Vagina (tissue), 2 donors: ENCODE data around the gene BTRC. TPM values are rescaled to one million over a fixed set of nuclear protein-coding genes. Genes with fewer than 3 reads are reported as not detected.

Experiments
- DNase-seq, 2 donors: peaks; one replicate each; pipeline ENCODE4 v3.0.0-alpha.2; 2017; ENCODE audit errors: extremely low spot score in 2 of 2
- H3K27ac ChIP-seq: fragments of 200-600 bp; sonication (generic); one replicate; pipeline ENCODE4 v1.5.1; 2019
- H3K27me3 ChIP-seq: fragments of 200-600 bp; sonication (generic); one replicate; pipeline ENCODE4 v1.5.1; 2019
- H3K36me3 ChIP-seq, 2 donors: fragments of 200-600 bp; sonication (generic); one replicate each; pipeline ENCODE4 v1.5.1; 2017 to 2019
- H3K4me1 ChIP-seq: fragments of 200-600 bp; sonication (generic); one replicate; pipeline ENCODE4 v1.5.1; 2019
- H3K4me3 ChIP-seq, 2 donors: fragments of 200-600 bp; sonication (generic); 1 replicate in 1 of 2; 2 replicates in 1 of 2; pipeline ENCODE4 v1.5.1; 2016 to 2019
- H3K9me3 ChIP-seq: fragments of 200-600 bp; sonication (generic); one replicate; pipeline ENCODE4 v1.5.1; 2019
- CTCF ChIP-seq, 3 experiments: fragments of 450-650 bp in 2 of 3; fragments of 200-600 bp in 1 of 3; sonication (generic) in 1 of 3; IDR thresholded peaks; one replicate each; pipeline ENCODE4 v1.5.1; 2017 to 2019; ENCODE audit warnings: antibody characterized with exemption in 3 of 3, mild to moderate bottlenecking in 2 of 3, moderate library complexity in 2 of 3
- POLR2A ChIP-seq, 2 donors: fragments of 450-650 bp; IDR thresholded peaks; one replicate each; pipeline ENCODE4 v1.6.1; 2017; ENCODE audit warnings: antibody characterized with exemption in 2 of 2, mild to moderate bottlenecking in 2 of 2, moderate library complexity in 2 of 2
- POLR2AphosphoS5 ChIP-seq, 2 donors: sonication (generic); formaldehyde crosslinking; IDR thresholded peaks; one replicate each; pipeline ENCODE4 v1.9.0; 2017; ENCODE audit warnings: antibody characterized with exemption in 2 of 2, mild to moderate bottlenecking in 2 of 2, low read depth in 1 of 2; ENCODE audit not compliant: insufficient read depth in 1 of 2
- intact Hi-C: fragments of 100-400 bp; cut with DNase I; formaldehyde crosslinking; loops from one replicate; pipeline ENCODE4 v1.15.1; 2023
- total RNA-seq: library from RNA; depleted of rRNA; stranded (reverse); fragments of >200 nt; gene quantifications from one replicate; pipeline ENCODE4 v1.2.3, GENCODE V29; 2016

BTRC gene
- total RNA-seq, 1 donor from 2014 or later = 12.5 TPM

- H3K27me3 ChIP-seq = peaks cover 10% of the 10 kb centered on the region
- peak overlapping the region; percentile 44 to 53 for H3K4me3 ChIP-seq
- H3K27ac ChIP-seq = peak overlapping the region; percentile 4
- intact Hi-C loops = loop anchor here (5.0 kb wide), 1 partner anchor 353 kb away; no protein-coding TSS in a partner anchor
- TF ChIP-seq CTCF (IDR thresholded peaks at IDR 0.05) = peak; percentile 43 to 96 (median 57)
- TF ChIP-seq POLR2A (IDR thresholded peaks at IDR 0.05) = peak in 1 of 2 donors; percentile 3
- TF ChIP-seq POLR2AphosphoS5 (IDR thresholded peaks at IDR 0.05; ENCODE audit: insufficient read depth in 1 of 2, low read depth in 1 of 2) = no peak
- H3K9me3 ChIP-seq = peaks cover 7% of the 10 kb centered on the region
- no peak for DNase-seq
- H3K4me1 ChIP-seq = peaks cover 24% of the 10 kb centered on the region
- no peaks in the 10 kb centered on the region for H3K36me3 ChIP-seq
These were observed 215.9 kb downstream of the BTRC start for GRCh38 chr10:101569622-101570427.

DNA sequence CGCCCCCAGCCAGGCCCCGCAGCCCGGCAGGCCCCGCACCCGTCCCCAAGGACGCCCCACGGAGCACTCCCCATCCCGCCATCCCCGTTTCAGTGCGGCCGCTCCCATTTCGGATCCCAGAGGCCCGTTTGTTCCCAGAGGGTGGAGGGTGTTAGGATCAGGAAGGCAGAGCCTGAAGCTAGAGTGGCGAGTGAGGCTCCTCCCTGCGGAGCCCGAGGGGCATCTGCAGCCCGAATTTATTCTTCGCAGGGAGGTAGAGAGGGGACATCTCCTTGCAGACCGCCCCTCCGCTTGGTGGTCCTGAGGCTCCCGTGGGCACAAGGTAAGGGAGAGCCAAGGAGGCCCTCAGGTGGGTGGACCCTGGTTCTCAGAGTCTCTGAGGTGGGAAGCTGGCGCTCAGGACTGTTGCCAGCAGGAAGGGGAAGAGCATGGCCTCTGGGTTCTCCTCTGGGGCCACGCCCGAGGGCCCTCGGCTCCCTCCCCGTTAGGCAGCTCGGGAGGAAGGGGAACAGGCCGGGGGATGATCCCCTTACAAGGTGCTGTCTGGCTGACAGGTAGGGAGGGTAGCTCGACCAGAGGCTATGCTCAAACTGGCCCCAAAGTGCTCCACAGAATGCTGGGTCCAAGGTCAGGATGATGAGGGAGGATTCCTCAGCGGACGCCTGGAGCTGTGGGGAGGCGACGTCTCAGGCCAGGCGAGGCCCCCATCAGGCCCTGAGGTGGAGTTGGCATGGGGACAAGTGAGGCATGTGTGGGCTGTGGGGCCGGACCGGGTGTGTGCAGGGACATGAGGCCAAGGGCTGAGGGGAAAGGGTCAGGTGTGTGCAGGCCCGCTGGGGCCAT is 216.7 kb downstream of the BTRC start:
- TF ChIP-seq CTCF (IDR thresholded peaks at IDR 0.05) (no peak), POLR2AphosphoS5 (IDR thresholded peaks at IDR 0.05; ENCODE audit: insufficient read depth in 1 of 2, low read depth in 1 of 2) (no peak), POLR2A (IDR thresholded peaks at IDR 0.05) (no peak)
- H3K36me3 ChIP-seq = no peaks in the 10 kb centered on the region
- H3K27ac ChIP-seq = peak overlapping the region; percentile 4
- peak overlapping the region; percentile 44 to 53 for H3K4me3 ChIP-seq
- peaks cover 24% of the 10 kb centered on the region for H3K4me1 ChIP-seq
- DNase-seq = no peak
- H3K27me3 ChIP-seq = peaks cover 10% of the 10 kb centered on the region
- H3K9me3 ChIP-seq = peaks cover 7% of the 10 kb centered on the region
- intact Hi-C loops = no loop called here

- intact Hi-C loops = no loop called here
- H3K4me3 ChIP-seq = no peak overlapping the region
- TF ChIP-seq POLR2A (IDR thresholded peaks at IDR 0.05) = no peak
- no peak for TF ChIP-seq POLR2AphosphoS5 (IDR thresholded peaks at IDR 0.05; ENCODE audit: insufficient read depth in 1 of 2, low read depth in 1 of 2)
- TF ChIP-seq CTCF (IDR thresholded peaks at IDR 0.05) = no peak
These were observed 217.4 kb downstream of the BTRC start for GRCh38 chr10:101571271-101571925.

GRCh38 chr10:101572126-101572525 is 218.2 kb downstream of the BTRC start:
- Histone ChIP-seq H3K9me3 (peaks cover 7% of the 10 kb centered on the region), H3K4me3 (no peak overlapping the region), H3K27ac (no peak overlapping the region), H3K36me3 (no peaks in the 10 kb centered on the region), H3K27me3 (peaks cover 7% of the 10 kb centered on the region), H3K4me1 (peaks cover 17% of the 10 kb centered on the region)
- DNase-seq = no peak
- intact Hi-C loops = no loop called here
- TF ChIP-seq POLR2AphosphoS5 (IDR thresholded peaks at IDR 0.05; ENCODE audit: insufficient read depth in 1 of 2, low read depth in 1 of 2) = no peak
- TF ChIP-seq POLR2A (IDR thresholded peaks at IDR 0.05) = no peak
- no peak for TF ChIP-seq CTCF (IDR thresholded peaks at IDR 0.05)

More at GRCh38 chr10:101571271-101571925, 217.4 kb downstream of the BTRC start:
- Histone ChIP-seq H3K27me3 (peaks cover 8% of the 10 kb centered on the region), H3K27ac (no peak overlapping the region), H3K36me3 (no peaks in the 10 kb centered on the region), H3K9me3 (peaks cover 7% of the 10 kb centered on the region), H3K4me1 (peaks cover 20% of the 10 kb centered on the region)
- no peak for DNase-seq
